ENCODE data around the gene UNC93B1.
"Not testable (repeated sequence)": the region's sequence is repeated elsewhere in the genome, so short reads cannot be mapped to it uniquely, and the experiment has no call there.

UNC93B1 gene

GRCh38 chr11:68007498-68008380 is 3.8 kb upstream of the UNC93B1 start:
- DNase-seq, result no peak

GRCh38 chr11:68006606-68007166 is 2.8 kb upstream of the UNC93B1 start:
- DNase-seq, result no peak

DNA sequence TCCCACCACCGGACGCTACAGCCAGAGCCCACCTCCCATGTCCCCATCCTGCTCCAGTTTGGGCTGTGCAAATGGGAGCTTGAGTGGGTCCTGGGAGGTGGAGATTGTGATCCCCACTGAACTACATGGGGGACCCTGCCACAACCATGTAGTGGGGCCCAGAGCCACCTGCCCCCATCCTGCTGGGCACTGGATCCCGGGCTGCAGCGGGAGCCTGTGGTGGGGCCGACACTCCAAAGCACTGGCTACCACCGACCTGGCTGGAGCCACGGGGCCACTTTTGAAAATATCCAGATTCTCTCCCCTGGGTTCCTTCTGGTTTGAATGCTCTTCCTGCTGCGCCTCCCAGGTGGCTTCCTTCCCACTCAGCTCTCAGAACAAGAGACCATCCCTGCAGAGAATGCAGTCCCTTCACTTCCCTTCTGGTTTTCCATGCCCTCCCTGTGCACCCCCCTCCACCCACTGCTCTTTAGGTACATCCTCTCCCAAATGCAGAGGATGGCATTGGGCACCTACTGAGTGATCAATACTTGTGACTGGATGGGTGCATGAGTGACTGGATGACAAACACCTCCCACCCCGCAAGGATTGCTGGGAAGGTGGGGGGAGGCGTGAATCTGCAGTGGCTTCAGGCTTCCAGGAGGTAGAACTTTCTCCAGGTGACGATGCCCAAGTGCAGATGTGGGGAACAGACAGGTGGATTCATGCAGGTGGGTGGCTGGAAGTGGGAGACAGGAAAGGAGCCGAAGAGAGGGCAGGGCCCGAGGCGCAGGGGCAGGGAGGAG is 846 bp upstream of the UNC93B1 start:
- no peak for DNase-seq

GRCh38 chr11:68002938-68003845 is 705 bp downstream of the UNC93B1 start:
- DNase-seq, result no peak

GRCh38 chr11:68002575-68002937 is 1.3 kb downstream of the UNC93B1 start:
- DNase-seq, result no peak

DNA sequence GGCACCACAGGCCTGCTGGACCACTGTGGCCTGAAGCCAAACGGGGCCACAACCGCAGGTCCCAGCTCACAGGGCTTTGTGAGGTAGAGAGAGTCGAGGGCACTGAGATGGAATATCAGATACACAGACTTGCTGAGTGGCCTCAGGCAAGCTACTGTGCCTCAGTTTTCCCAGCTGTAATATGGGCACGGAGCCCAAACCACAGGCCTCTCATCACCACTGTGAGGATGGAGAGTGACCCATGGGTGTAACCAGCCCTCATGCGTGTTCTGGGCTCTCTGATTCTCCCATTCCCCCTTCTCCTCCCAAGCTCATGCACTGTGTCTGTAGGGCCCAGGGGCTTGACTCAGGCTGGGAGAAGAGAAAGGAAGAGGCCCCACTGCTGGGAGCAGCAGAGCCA is 4.2 kb downstream of the UNC93B1 start:
- DNase-seq, result no peak

- no peak for DNase-seq
Observed at GRCh38 chr11:67999201-67999629, 4.7 kb downstream of the UNC93B1 start.

DNA sequence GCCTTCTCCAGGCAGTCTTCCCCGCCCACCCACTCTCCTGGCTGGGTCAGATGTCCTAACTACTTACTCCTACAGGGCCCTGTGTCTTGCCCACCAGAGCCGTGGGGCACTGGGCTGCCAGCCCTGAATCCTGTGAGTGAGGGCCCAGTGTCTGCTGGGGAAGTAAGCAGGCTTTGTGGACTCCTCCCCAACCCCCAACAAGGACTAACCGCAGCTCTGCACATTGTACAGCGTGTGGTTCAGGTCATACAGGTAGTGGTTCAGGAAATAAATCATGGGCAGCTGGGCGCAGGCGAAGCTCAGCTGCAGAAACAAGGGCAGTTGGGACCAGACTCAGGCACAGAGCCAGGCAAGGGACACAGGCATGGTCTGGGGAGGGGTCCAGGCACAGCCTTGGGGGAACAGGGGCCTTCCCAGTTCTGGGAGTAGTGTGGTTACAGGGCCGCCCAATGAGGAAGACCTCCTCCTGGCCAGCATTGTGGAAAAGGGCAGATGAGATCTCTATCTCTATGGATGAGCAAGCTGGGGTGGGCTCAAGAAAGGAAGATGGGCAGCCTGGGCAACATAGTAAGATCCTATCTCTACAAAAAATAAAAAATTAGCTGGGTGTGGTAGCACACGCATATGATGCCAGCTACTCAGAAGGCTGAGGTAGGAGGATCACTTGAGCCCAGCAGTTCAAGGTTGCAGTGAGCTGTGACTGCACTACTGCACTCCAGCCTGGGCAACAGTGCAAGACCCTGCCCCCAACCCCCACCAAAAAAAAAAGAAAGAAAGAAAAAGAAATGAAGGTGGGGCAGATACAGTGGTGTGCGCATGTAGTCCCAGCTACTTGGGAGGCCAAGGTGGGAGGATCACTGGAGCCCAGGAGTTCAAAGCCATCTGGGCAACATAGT is 5.5 kb downstream of the UNC93B1 start:
- DNase-seq, result no peak

DNA sequence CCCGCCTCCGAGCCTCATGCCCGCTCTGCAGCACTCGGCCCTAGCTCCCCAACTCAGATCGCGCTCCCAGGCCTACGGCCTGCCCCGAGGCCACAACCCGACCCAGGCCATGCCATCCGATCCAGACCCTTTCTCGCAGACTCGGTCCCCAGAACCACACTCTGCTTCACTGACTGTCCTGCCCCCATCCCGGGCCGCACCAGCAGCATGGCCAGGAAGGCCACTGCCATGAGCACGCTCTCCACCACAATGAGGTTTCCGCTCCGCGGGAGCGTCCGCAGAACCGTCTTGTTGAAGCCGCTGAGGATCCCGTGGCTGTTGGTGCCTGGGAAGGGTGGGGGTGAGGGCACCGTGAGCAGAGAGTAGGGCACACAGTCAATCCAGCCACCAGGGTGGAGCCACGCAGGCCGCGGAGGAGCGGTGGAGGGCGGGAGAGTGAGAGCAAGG is 6.4 kb downstream of the UNC93B1 start:
- DNase-seq, result no peak

DNA sequence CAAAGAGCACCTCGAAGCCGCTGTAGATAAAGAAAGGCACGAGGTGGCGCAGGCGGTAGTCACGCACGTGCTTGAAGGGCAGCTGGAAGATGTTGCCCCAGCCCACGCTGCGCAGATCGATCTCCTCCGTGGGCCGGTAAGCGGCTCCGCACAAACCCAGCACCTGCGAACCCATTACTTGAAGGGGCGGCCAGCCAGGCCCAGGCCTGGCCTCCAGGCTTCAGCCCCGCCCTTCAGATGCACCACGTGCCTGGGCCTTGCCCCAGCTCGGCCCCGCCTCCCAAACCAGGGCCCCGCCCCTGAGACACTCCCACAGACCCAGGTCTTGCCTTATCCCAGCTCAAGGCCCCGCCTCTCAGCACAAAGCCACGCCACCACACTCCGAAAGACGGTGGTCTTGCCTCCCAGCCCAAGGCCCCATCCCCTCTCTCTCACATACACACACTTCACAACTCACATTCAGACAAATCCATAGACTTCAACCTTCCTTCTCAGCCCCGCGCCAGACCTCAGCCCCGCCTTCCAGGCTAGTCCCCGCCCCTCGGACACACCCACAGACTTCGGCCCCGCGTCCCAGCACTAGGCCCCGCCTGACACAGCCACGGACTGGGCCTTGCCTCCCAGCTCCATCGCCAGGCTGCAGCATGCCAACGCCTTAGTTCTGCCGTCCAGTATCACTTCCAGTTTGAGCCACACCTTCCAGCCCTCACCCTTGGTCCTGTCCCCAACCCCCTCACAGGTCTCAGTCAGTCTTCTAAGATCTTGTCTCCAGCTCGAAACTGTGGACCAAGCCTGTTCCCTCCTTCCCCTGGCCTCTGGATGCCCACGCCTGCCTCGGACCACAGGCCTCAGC is 7.0 kb downstream of the UNC93B1 start:
- DNase-seq, result peak; percentile 82

- DNase-seq, result no peak
Observed at GRCh38 chr11:67996051-67996450, 7.8 kb downstream of the UNC93B1 start.

DNA sequence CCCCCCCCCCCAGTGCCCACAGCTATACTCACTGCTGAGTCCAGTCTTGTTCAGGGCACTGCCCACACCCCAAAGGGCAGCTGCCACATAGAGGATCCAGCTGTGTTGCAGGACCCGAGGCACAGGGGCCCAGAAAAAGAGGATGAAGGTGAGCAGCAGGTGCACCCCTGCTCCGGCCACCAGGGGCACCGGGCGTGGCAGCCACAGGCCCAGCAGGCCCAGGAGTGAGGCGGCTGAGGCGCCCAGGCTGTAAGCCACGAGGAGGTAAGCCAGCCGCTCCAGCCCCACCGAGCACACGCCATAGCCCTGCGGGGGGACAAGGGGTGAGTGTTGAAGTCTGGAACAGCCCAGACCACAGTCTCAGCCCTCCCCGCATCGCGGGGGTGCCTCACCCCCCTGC is 8.3 kb downstream of the UNC93B1 start:
- not testable (repeated sequence) for DNase-seq

- DNase-seq, result not testable (repeated sequence)
Observed at GRCh38 chr11:67995129-67995528, 8.8 kb downstream of the UNC93B1 start.

GRCh38 chr11:67994387-67994786 is 9.5 kb downstream of the UNC93B1 start:
- not testable (repeated sequence) for DNase-seq

GRCh38 chr11:67993821-67994220 is 10.1 kb downstream of the UNC93B1 start:
- not testable (repeated sequence) for DNase-seq

DNA sequence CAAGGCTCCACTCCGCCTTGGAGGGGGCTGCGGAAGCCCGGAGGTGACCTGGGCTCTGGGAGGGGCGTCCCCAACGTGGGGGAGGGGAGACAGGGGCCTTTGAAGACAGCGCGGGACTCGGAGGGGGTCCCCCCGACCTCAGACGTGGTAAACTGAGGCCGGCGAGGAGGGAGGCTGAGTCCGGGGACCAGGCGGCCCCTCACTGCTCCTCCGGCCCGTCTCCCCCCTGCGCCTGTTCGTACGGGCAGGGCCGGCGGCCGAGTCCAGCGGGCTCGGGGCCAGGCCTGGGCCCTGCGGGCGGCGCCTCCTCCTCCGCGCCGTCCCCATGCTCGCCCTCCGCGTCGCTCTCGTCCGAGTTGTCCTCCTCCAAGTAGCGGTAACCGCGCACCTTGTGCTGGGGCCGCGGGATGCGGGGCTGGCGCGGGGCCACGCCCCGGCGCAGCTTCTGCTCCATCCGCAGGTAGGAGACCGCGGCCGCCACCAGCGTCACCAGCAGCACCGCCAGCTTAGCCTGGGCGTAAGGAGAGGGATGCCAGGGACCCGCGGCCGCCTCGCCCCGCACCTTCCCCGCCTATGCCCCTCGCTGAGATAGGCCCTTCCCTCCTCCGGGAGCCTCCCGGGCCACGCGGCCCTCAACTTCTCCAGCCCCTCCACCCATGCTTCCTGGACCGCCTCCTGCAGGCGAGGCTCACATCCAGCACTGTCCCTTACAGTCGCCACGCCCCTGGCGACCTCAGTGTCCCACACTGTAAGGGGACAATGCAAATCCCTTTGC is 12.4 kb downstream of the UNC93B1 start:
- DNase-seq, result not testable (repeated sequence)

- not testable (repeated sequence) for DNase-seq
Observed at GRCh38 chr11:67990546-67991346, 13.2 kb downstream of the UNC93B1 start.

GRCh38 chr11:67985302-67985701 is 18.6 kb downstream of the UNC93B1 start:
- DNase-seq, result not testable (repeated sequence)

DNA sequence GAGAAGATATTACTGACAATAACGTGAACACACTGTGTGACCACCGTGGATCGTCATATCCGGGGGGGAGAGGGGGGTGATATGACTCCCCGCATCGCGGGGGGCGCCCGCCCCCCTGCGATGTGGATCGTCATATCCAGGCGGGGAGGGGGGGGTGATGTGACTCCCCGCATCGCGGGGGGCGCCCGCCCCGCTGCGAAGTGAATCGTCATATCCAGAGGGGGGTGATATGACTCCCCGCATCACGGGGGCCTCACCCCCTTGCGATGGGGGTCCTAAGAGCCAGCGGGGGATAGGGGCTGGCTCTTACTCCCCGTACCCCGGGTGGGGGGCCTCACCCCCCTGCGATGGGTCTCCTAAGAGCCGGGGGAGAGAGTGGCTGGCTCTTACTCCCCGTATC is 19.9 kb downstream of the UNC93B1 start:
- DNase-seq, result no peak
